GM23248 (cell line): ENCODE data around the gene ASAP2. TPM values are rescaled to one million over a fixed set of nuclear protein-coding genes. Genes with fewer than 3 reads are reported as not detected.

Experiments
- DNase-seq: peaks from one replicate; pipeline ENCODE4 v3.0.0-alpha.2; 2015
- H2AFZ ChIP-seq: fragments of 200-600 bp; sonication (generic); 2 replicates; pipeline ENCODE4 v1.6.1; 2016; ENCODE audit warnings: antibody characterized with exemption
- H3F3A ChIP-seq: fragments of 200-600 bp; sonication (generic); 2 replicates; pipeline ENCODE4 v1.6.1; 2016; ENCODE audit warnings: mild to moderate bottlenecking, antibody characterized with exemption, mixed run types; ENCODE audit not compliant: insufficient read depth
- H3K27ac ChIP-seq: fragments of 200-600 bp; sonication (generic); 2 replicates; pipeline ENCODE4 v1.5.1; 2016; ENCODE audit warnings: mild to moderate bottlenecking
- H3K27me3 ChIP-seq: fragments of 200-600 bp; sonication (generic); replicated peaks from 2 replicates; pipeline ENCODE4 v1.6.1; 2016; ENCODE audit warnings: mild to moderate bottlenecking; ENCODE audit not compliant: insufficient read depth
- H3K36me3 ChIP-seq: fragments of 200-600 bp; sonication (generic); 2 replicates; pipeline ENCODE4 v1.6.1; 2016; ENCODE audit warnings: low read depth, mild to moderate bottlenecking
- H3K4me1 ChIP-seq: fragments of 200-600 bp; sonication (generic); 2 replicates; pipeline ENCODE4 v1.6.1; 2016; ENCODE audit warnings: mild to moderate bottlenecking; ENCODE audit not compliant: insufficient read depth
- H3K4me2 ChIP-seq: fragments of 200-600 bp; sonication (generic); one replicate; pipeline ENCODE4 v1.6.1; 2016; ENCODE audit warnings: mild to moderate bottlenecking; ENCODE audit not compliant: unreplicated experiment
- H3K4me3 ChIP-seq: fragments of 200-600 bp; sonication (generic); 2 replicates; pipeline ENCODE4 v1.5.1; 2016; ENCODE audit warnings: mild to moderate bottlenecking
- H3K79me2 ChIP-seq: fragments of 200-600 bp; sonication (generic); 2 replicates; pipeline ENCODE4 v1.6.1; 2016; ENCODE audit warnings: mild to moderate bottlenecking; ENCODE audit not compliant: insufficient read depth
- H3K9ac ChIP-seq: fragments of 200-600 bp; sonication (generic); 2 replicates; pipeline ENCODE4 v1.6.1; 2016; ENCODE audit warnings: mild to moderate bottlenecking
- H3K9me2 ChIP-seq: fragments of 200-600 bp; sonication (generic); 2 replicates; pipeline ENCODE4 v1.6.1; 2016; ENCODE audit warnings: mixed run types, mild to moderate bottlenecking, moderate library complexity; ENCODE audit not compliant: insufficient read depth
- H3K9me3 ChIP-seq: fragments of 200-600 bp; sonication (generic); one replicate; pipeline ENCODE4 v1.6.1; 2017; ENCODE audit warnings: low read depth
- H4K20me1 ChIP-seq: fragments of 200-600 bp; sonication (generic); 2 replicates; pipeline ENCODE4 v1.6.0; 2016; ENCODE audit not compliant: insufficient read depth
- EZH2 ChIP-seq: fragments of 200-600 bp; sonication (generic); IDR thresholded peaks from 2 replicates; pipeline ENCODE4 v1.6.1; 2018; ENCODE audit warnings: antibody characterized with exemption, mild to moderate bottlenecking; ENCODE audit not compliant: insufficient read depth, poor library complexity, severe bottlenecking
- EZH2phosphoT487 ChIP-seq: fragments of 200-600 bp; sonication (generic); IDR thresholded peaks from 2 replicates; pipeline ENCODE4 v1.6.1; 2018; ENCODE audit warnings: antibody characterized with exemption, moderate library complexity, mild to moderate bottlenecking, low read depth; ENCODE audit not compliant: insufficient read depth
- WGBS, 2 experiments: methylation state at CpG; one replicate each; pipeline ENCODE4 v1.1.6; 2015 to 2017; ENCODE audit warnings: low lambda C conversion rate in 2 of 2, low coverage in 1 of 2; ENCODE audit errors: missing lambda C conversion rate in 2 of 2; 5-methylcytosine and 5-hydroxymethylcytosine counted together
- in situ Hi-C: fragments of 300-500 bp; cut with MboI; formaldehyde crosslinking; loops from 2 replicates; pipeline ENCODE4 v1.15.0; 2020
- polyA plus RNA-seq: library from polyadenylated mRNA; unstranded; fragments of >200 nt; fragmentation: Nextera tagmentation; extraction: Ambion mirVana; gene quantifications from 2 replicates; pipeline ENCODE4 v1.2.1, GENCODE V29; 2016
- total RNA-seq: library from RNA; depleted of rRNA; stranded (reverse); fragments of >200 nt; shearing (Covaris generic); gene quantifications from 2 replicates; pipeline ENCODE4 v1.2.3, GENCODE V29; 2014

Gene ASAP2
- total and polyA plus RNA-seq, 2 experiments from 2014 or later, result 8.8 to 49.6 TPM

- no peak for TF ChIP-seq EZH2
- TF ChIP-seq EZH2phosphoT487, result no peak
- no peak overlapping the region for H3K4me2 ChIP-seq
- 53 to 65% methylated on average over 2 of the region's 2 CpGs for WGBS, 2 experiments
- no peaks in the 10 kb centered on the region; the same call in 1 of the 2 replicates for H3K79me2 ChIP-seq
- no peaks in the 10 kb centered on the region for H3K9me3 ChIP-seq
- H3K9me2 ChIP-seq, result no peaks in the 10 kb centered on the region
- no peak overlapping the region for H3K9ac ChIP-seq
- peaks cover 26% of the 10 kb centered on the region for H3F3A ChIP-seq
- in situ Hi-C loops, result no loop called here
- peaks cover 47% of the 10 kb centered on the region for H3K36me3 ChIP-seq
- peak; percentile 38 for DNase-seq
- H3K4me1 ChIP-seq, result peaks cover 22% of the 10 kb centered on the region
- H4K20me1 ChIP-seq, result no peaks in the 10 kb centered on the region
- H3K27me3 ChIP-seq, result no peaks in the 10 kb centered on the region
- H3K4me3 ChIP-seq, result no peak overlapping the region
- no peak overlapping the region for H3K27ac ChIP-seq
- H2AFZ ChIP-seq, result no peak overlapping the region
These were observed 227.9 kb downstream of the ASAP2 start for GRCh38 chr2:9434489-9434888.

GRCh38 chr2:9439536-9439935 lies 232.9 kb downstream of the ASAP2 start:
- no peak for TF ChIP-seq EZH2
- no peak for TF ChIP-seq EZH2phosphoT487
- peak overlapping the region; percentile 63 for H3K9ac ChIP-seq
- 91 to 98% methylated on average over 1 of the region's 1 CpG for WGBS, 2 experiments
- H3K27ac ChIP-seq, result peak overlapping the region; percentile 91
- H3K4me2 ChIP-seq, result peak overlapping the region; percentile 69
- in situ Hi-C loops, result no loop called here
- peaks cover 20% of the 10 kb centered on the region for H3K4me1 ChIP-seq
- peak overlapping the region; percentile 44 for H3K4me3 ChIP-seq
- peak; percentile 43 for DNase-seq
- no peaks in the 10 kb centered on the region for H3K9me2 ChIP-seq
- no peaks in the 10 kb centered on the region for H3K27me3 ChIP-seq
- H3K36me3 ChIP-seq, result peaks cover 28% of the 10 kb centered on the region
- no peak overlapping the region for H2AFZ ChIP-seq
- H4K20me1 ChIP-seq, result no peaks in the 10 kb centered on the region
- H3K9me3 ChIP-seq, result no peaks in the 10 kb centered on the region
- no peaks in the 10 kb centered on the region for H3K79me2 ChIP-seq
- H3F3A ChIP-seq, result peaks cover 33% of the 10 kb centered on the region

- H3K9ac ChIP-seq, result peak overlapping the region; percentile 63
- H3K4me1 ChIP-seq, result peaks cover 20% of the 10 kb centered on the region
- in situ Hi-C loops, result no loop called here
- DNase-seq, result peak; percentile 88
- TF ChIP-seq EZH2 (no peak), EZH2phosphoT487 (no peak)
- H3K4me2 ChIP-seq, result peak overlapping the region; percentile 69
- H3K79me2 ChIP-seq, result no peaks in the 10 kb centered on the region
- no peaks in the 10 kb centered on the region for H3K9me2 ChIP-seq
- H3K4me3 ChIP-seq, result peak overlapping the region; percentile 44
- H3K9me3 ChIP-seq, result no peaks in the 10 kb centered on the region
- no peaks in the 10 kb centered on the region for H3K27me3 ChIP-seq
- H3K27ac ChIP-seq, result peak overlapping the region; percentile 91
- WGBS, 2 experiments, result 32 to 44% methylated on average over 1 of the region's 1 CpG
- H4K20me1 ChIP-seq, result no peaks in the 10 kb centered on the region
- no peak overlapping the region for H2AFZ ChIP-seq
- H3F3A ChIP-seq, result peaks cover 33% of the 10 kb centered on the region
- H3K36me3 ChIP-seq, result peaks cover 28% of the 10 kb centered on the region
These were observed 233.6 kb downstream of the ASAP2 start for GRCh38 chr2:9440058-9440727.

GRCh38 chr2:9441556-9441955 lies 234.9 kb downstream of the ASAP2 start:
- Histone ChIP-seq H3K9me2 (no peaks in the 10 kb centered on the region), H3K36me3 (peaks cover 28% of the 10 kb centered on the region), H3F3A (peaks cover 33% of the 10 kb centered on the region), H2AFZ (no peak overlapping the region), H3K4me3 (no peak overlapping the region), H3K27ac (no peak overlapping the region), H3K79me2 (no peaks in the 10 kb centered on the region), H3K9me3 (no peaks in the 10 kb centered on the region), H3K4me2 (no peak overlapping the region), H4K20me1 (no peaks in the 10 kb centered on the region), H3K4me1 (peaks cover 20% of the 10 kb centered on the region), H3K9ac (no peak overlapping the region), H3K27me3 (no peaks in the 10 kb centered on the region)
- in situ Hi-C loops, result no loop called here
- 81 to 83% methylated on average over 3 of the region's 3 CpGs for WGBS, 2 experiments
- DNase-seq, result no peak
- no peak for TF ChIP-seq EZH2phosphoT487
- TF ChIP-seq EZH2, result no peak
